ENCODE results near the gene ARAP2. TPM values are rescaled to one million over a fixed set of nuclear protein-coding genes. Genes with fewer than 3 reads are reported as not detected.

ARAP2 gene, protein sequence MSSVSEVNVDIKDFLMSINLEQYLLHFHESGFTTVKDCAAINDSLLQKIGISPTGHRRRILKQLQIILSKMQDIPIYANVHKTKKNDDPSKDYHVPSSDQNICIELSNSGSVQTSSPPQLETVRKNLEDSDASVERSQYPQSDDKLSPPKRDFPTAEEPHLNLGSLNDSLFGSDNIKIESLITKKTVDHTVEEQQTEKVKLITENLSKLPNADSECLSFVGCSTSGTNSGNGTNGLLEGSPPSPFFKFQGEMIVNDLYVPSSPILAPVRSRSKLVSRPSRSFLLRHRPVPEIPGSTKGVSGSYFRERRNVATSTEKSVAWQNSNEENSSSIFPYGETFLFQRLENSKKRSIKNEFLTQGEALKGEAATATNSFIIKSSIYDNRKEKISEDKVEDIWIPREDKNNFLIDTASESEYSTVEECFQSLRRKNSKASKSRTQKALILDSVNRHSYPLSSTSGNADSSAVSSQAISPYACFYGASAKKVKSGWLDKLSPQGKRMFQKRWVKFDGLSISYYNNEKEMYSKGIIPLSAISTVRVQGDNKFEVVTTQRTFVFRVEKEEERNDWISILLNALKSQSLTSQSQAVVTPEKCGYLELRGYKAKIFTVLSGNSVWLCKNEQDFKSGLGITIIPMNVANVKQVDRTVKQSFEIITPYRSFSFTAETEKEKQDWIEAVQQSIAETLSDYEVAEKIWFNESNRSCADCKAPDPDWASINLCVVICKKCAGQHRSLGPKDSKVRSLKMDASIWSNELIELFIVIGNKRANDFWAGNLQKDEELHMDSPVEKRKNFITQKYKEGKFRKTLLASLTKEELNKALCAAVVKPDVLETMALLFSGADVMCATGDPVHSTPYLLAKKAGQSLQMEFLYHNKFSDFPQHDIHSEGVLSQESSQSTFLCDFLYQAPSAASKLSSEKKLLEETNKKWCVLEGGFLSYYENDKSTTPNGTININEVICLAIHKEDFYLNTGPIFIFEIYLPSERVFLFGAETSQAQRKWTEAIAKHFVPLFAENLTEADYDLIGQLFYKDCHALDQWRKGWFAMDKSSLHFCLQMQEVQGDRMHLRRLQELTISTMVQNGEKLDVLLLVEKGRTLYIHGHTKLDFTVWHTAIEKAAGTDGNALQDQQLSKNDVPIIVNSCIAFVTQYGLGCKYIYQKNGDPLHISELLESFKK (N-terminal part only)
- 1.2 and 3.1 TPM in 2 replicates for total RNA-seq

GRCh38 chr4:36244257-36245082 is at the start of gene ARAP2:
Gene ARAP2, minus strand, starts transcription at chr4:36244514. Its CDS starts 15,028 bp downstream, at chr4:36229486.

GRCh38 chr4:36281384-36282106 is 37.2 kb upstream of the ARAP2 start, which contains the start of gene DTHD1:
Gene DTHD1, plus strand, starts transcription at chr4:36281616. Its CDS starts 143 bp downstream, at chr4:36281759.

Other genes starting within 250 kb of the ARAP2 start
- not detected in 2 replicates for gene DTHD1, start 37.1 kb upstream of the ARAP2 start, total RNA-seq

Data from smooth muscle cell of the umbilical artery (primary cell).